Astrocyte (in vitro differentiated cells and primary cell): Measurements from ENCODE around the gene ACBD3. TPM values are rescaled to one million over a fixed set of nuclear protein-coding genes. Genes with fewer than 3 reads are reported as not detected.

Source experiments
- DNase-seq: peaks from one replicate; pipeline ENCODE4 v3.0.0-alpha.2; 2010; ENCODE audit warnings: low read depth
- FAIRE-seq: peaks from 2 replicates; lab custom pipeline; 2011; peaks lifted over from hg19 to GRCh38; lab: Jason Lieb, UNC
- H2AFZ ChIP-seq: 2 replicates; pipeline ENCODE4 v1.6.0; 2012; ENCODE audit warnings: low read depth, low read length, inconsistent platforms
- H3K27ac ChIP-seq: 2 replicates; pipeline ENCODE4 v1.5.1; 2011; ENCODE audit warnings: low read depth, low read length, inconsistent platforms
- H3K27me3 ChIP-seq: 2 replicates; pipeline ENCODE4 v1.6.0; 2011; ENCODE audit warnings: low read length, inconsistent platforms; ENCODE audit not compliant: insufficient read depth
- H3K36me3 ChIP-seq: 2 replicates; pipeline ENCODE4 v1.5.1; 2011; ENCODE audit warnings: low read length, inconsistent platforms; ENCODE audit not compliant: insufficient read depth
- H3K4me1 ChIP-seq: 2 replicates; pipeline ENCODE4 v1.5.1; 2011; ENCODE audit warnings: low read length, inconsistent platforms; ENCODE audit not compliant: insufficient read depth
- H3K4me2 ChIP-seq: 2 replicates; pipeline ENCODE4 v1.6.0; 2012; ENCODE audit warnings: low read length, inconsistent platforms
- H3K4me3 ChIP-seq: 2 replicates; pipeline ENCODE4 v1.5.1; 2011; ENCODE audit warnings: low read depth, mild to moderate bottlenecking, low read length, inconsistent platforms; ENCODE audit not compliant: insufficient read depth
- H3K79me2 ChIP-seq: 2 replicates; pipeline ENCODE4 v1.6.0; 2012; ENCODE audit warnings: mild to moderate bottlenecking, low read length, inconsistent platforms; ENCODE audit not compliant: insufficient read depth
- H3K9ac ChIP-seq: 2 replicates; pipeline ENCODE4 v1.6.0; 2012; ENCODE audit warnings: mild to moderate bottlenecking, low read length, inconsistent platforms
- H3K9me3 ChIP-seq: 2 replicates; pipeline ENCODE4 v1.5.1; 2012; ENCODE audit warnings: low read depth, mild to moderate bottlenecking, low read length, inconsistent platforms; ENCODE audit not compliant: insufficient read depth
- H4K20me1 ChIP-seq: 2 replicates; pipeline ENCODE4 v1.6.0; 2012; ENCODE audit warnings: low read length, inconsistent platforms; ENCODE audit not compliant: insufficient read depth
- H3K27ac Mint-ChIP-seq: one replicate; pipeline ENCODE4 v1.8.0; 2021; ENCODE audit warnings: mild to moderate bottlenecking, mixed read lengths; ENCODE audit not compliant: unreplicated experiment
- H3K27me3 Mint-ChIP-seq: one replicate; pipeline ENCODE4 v1.8.0; 2021; ENCODE audit warnings: low read depth, mixed read lengths; ENCODE audit not compliant: unreplicated experiment
- H3K36me3 Mint-ChIP-seq: one replicate; pipeline ENCODE4 v1.8.0; 2021; ENCODE audit warnings: low read depth, mixed read lengths; ENCODE audit not compliant: unreplicated experiment
- H3K4me1 Mint-ChIP-seq: one replicate; pipeline ENCODE4 v1.8.0; 2021; ENCODE audit warnings: low read depth, mixed read lengths; ENCODE audit not compliant: unreplicated experiment
- H3K4me3 Mint-ChIP-seq: one replicate; pipeline ENCODE4 v1.8.0; 2021; ENCODE audit warnings: mild to moderate bottlenecking, moderate library complexity, mixed read lengths; ENCODE audit not compliant: unreplicated experiment
- H3K9me3 Mint-ChIP-seq: one replicate; pipeline ENCODE4 v1.8.0; 2021; ENCODE audit warnings: mild to moderate bottlenecking, mixed read lengths; ENCODE audit not compliant: unreplicated experiment
- EZH2 ChIP-seq: IDR thresholded peaks from 2 replicates; pipeline ENCODE4 v1.6.1; 2012; ENCODE audit warnings: mild to moderate bottlenecking, low read length, inconsistent platforms; ENCODE audit not compliant: insufficient read depth
- total RNA-seq: library from RNA; stranded (reverse); gene quantifications from 2 replicates; pipeline ENCODE4 v1.2.1, GENCODE V29; 2021
- TF ChIP-seq, protein P1 (sequence below): IDR thresholded peaks from 2 replicates; pipeline ENCODE4 v1.5.1; 2011; ENCODE audit warnings: low read depth, mild to moderate bottlenecking, inconsistent platforms, low read length, moderate library complexity; ENCODE audit not compliant: insufficient read depth

ACBD3 gene
- total RNA-seq, 1 donor from 2014 or later, result 66.7 TPM

DNA sequence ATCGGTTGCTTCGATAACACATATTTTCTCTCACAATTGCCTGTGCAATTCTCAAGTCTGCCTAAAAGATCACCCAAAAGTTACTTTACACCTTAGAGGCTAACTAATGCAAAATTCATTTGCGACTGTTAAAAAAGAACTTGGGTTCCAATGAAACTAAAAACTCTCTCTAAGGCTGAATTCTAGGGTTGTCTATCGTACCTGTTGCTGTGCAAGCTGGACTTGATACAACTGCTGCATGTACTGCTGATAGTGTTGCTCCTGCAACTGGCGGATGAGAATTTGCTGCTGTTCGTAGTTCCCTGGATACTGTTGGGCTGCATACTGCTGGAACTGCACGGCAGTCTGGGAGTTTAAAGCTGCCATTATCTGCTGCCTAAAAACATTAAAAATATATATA lies 27.6 kb downstream of the ACBD3 start:
- FAIRE-seq, result no peak

DNA sequence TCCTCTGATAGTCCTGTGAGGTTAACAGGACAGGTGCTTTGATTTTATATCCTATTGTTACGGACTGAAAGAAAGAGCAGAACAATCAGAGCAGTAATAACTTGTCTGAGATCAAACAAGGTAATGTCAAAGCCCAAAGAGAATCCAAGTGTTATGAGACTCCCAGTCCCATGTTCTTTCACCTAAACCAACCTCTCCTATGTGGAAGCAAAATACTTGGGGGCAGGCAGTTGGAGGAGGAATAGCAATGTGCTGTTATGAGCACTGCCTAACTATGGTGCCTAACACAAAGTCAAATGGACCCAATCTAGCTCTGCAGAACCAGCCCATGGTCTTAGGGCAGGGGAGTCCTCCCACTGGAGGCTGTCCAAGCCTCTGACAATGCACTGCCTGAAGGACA lies 28.1 kb downstream of the ACBD3 start:
- no peak overlapping the region for H3K9ac ChIP-seq
- Mint-ChIP-seq H3K27ac (no peak overlapping the region), H3K27me3 (no peaks in the 10 kb centered on the region), H3K9me3 (no peaks in the 10 kb centered on the region), H3K4me3 (no peak overlapping the region), H3K4me1 (peaks cover 8% of the 10 kb centered on the region), H3K36me3 (peaks cover 19% of the 10 kb centered on the region)
- TF ChIP-seq, protein P1, sequence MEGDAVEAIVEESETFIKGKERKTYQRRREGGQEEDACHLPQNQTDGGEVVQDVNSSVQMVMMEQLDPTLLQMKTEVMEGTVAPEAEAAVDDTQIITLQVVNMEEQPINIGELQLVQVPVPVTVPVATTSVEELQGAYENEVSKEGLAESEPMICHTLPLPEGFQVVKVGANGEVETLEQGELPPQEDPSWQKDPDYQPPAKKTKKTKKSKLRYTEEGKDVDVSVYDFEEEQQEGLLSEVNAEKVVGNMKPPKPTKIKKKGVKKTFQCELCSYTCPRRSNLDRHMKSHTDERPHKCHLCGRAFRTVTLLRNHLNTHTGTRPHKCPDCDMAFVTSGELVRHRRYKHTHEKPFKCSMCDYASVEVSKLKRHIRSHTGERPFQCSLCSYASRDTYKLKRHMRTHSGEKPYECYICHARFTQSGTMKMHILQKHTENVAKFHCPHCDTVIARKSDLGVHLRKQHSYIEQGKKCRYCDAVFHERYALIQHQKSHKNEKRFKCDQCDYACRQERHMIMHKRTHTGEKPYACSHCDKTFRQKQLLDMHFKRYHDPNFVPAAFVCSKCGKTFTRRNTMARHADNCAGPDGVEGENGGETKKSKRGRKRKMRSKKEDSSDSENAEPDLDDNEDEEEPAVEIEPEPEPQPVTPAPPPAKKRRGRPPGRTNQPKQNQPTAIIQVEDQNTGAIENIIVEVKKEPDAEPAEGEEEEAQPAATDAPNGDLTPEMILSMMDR, result no peak
- TF ChIP-seq EZH2, result no peak
- H3K4me1 ChIP-seq, result no peaks in the 10 kb centered on the region
- peaks cover 49% of the 10 kb centered on the region for H3K36me3 ChIP-seq
- H3K4me2 ChIP-seq, result no peak overlapping the region
- H4K20me1 ChIP-seq, result peaks cover 75% of the 10 kb centered on the region
- H3K9me3 ChIP-seq, result no peaks in the 10 kb centered on the region
- no peak overlapping the region for H3K27ac ChIP-seq
- H3K4me3 ChIP-seq, result no peak overlapping the region
- DNase-seq (no peak), FAIRE-seq (no peak)
- H3K79me2 ChIP-seq, result peaks cover 64% of the 10 kb centered on the region
- H3K27me3 ChIP-seq, result no peaks in the 10 kb centered on the region
- H2AFZ ChIP-seq, result no peak overlapping the region

More for the DNA sequence above, 27.6 kb downstream of the ACBD3 start:
- Histone ChIP-seq H2AFZ (no peak overlapping the region), H3K4me2 (no peak overlapping the region), H4K20me1 (peaks cover 75% of the 10 kb centered on the region), H3K36me3 (peaks cover 49% of the 10 kb centered on the region), H3K4me1 (no peaks in the 10 kb centered on the region), H3K27ac (no peak overlapping the region), H3K9ac (no peak overlapping the region), H3K27me3 (no peaks in the 10 kb centered on the region), H3K79me2 (peaks cover 64% of the 10 kb centered on the region), H3K4me3 (no peak overlapping the region), H3K9me3 (no peaks in the 10 kb centered on the region)
- Mint-ChIP-seq H3K27ac (peak overlapping the region; percentile 41), H3K4me1 (peaks cover 8% of the 10 kb centered on the region), H3K9me3 (no peaks in the 10 kb centered on the region), H3K36me3 (peaks cover 19% of the 10 kb centered on the region), H3K27me3 (no peaks in the 10 kb centered on the region), H3K4me3 (no peak overlapping the region)
- DNase-seq, result no peak
- TF ChIP-seq, protein P1, result no peak
- TF ChIP-seq EZH2, result no peak

DNA sequence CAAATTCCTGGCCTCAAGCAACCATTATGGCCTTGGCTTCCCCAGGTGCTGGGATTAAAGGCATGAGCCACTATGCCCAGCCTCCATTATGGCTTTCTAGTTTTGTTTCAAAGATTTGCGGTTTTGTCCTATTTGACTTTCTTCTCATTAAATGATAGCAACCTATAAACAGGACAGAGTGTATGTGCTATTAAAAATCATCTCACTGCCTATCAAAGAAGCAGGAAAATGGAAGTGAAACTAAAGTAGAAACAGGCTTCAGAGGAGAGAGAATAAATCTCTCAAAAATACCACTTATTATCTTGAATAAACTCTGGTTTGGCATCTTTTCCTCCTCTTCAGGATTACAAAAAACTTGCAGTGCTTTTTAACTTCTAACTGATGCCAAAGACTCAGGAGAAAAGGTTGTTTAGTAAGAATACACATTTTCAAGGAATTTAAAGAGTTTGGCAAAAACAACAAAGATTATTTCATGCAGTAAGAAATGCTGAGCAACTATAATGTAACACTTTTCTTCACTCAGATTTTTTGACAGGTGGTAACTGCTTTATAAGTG lies 28.7 kb downstream of the ACBD3 start:
- H4K20me1 ChIP-seq, result peaks cover 79% of the 10 kb centered on the region
- no peak overlapping the region for H3K27ac ChIP-seq
- no peak overlapping the region for H3K4me3 ChIP-seq
- H3K27me3 Mint-ChIP-seq, result no peaks in the 10 kb centered on the region
- no peaks in the 10 kb centered on the region for H3K4me1 ChIP-seq
- peaks cover 8% of the 10 kb centered on the region for H3K4me1 Mint-ChIP-seq
- H3K36me3 Mint-ChIP-seq, result peaks cover 19% of the 10 kb centered on the region
- no peak overlapping the region for H3K9ac ChIP-seq
- H2AFZ ChIP-seq, result no peak overlapping the region
- H3K36me3 ChIP-seq, result peaks cover 48% of the 10 kb centered on the region
- no peak overlapping the region for H3K4me2 ChIP-seq
- H3K27ac Mint-ChIP-seq, result no peak overlapping the region
- peaks cover 60% of the 10 kb centered on the region for H3K79me2 ChIP-seq
- no peaks in the 10 kb centered on the region for H3K9me3 ChIP-seq
- TF ChIP-seq, protein P1, result no peak
- TF ChIP-seq EZH2, result no peak
- no peaks in the 10 kb centered on the region for H3K9me3 Mint-ChIP-seq
- H3K27me3 ChIP-seq, result no peaks in the 10 kb centered on the region
- DNase-seq (no peak), FAIRE-seq (no peak)
- no peak overlapping the region for H3K4me3 Mint-ChIP-seq
